OCI-LY3 (cell line): ENCODE results near the gene BMP7.

Experiments used
- H2AFZ ChIP-seq: fragments of 200-600, 300-600 bp; shearing (Covaris generic); 2 replicates; pipeline ENCODE4 v1.6.0; 2014; ENCODE audit warnings: antibody characterized with exemption, low read depth, low read length
- H3K27ac ChIP-seq: fragments of 200-600, 300-600 bp; sonication (generic); 2 replicates; pipeline ENCODE4 v1.5.1; 2014; ENCODE audit warnings: mild to moderate bottlenecking, low read length, moderate library complexity, mixed read lengths
- H3K27me3 ChIP-seq: fragments of 200-600, 300-600 bp; sonication (generic); 2 replicates; pipeline ENCODE4 v1.6.1; 2014; ENCODE audit warnings: low read depth, low read length, mixed read lengths
- H3K36me3 ChIP-seq: fragments of 200-600, 300-600 bp; sonication (generic); replicated peaks from 2 replicates; pipeline ENCODE3; 2014; ENCODE audit warnings: low read depth, low read length, mixed read lengths
- H3K4me1 ChIP-seq: fragments of 300-600, 200-600 bp; sonication (generic); 2 replicates; pipeline ENCODE4 v1.6.1; 2014; ENCODE audit warnings: low read length, mixed read lengths
- H3K4me2 ChIP-seq: fragments of 200-600, 300-600 bp; sonication (generic); 2 replicates; pipeline ENCODE4 v1.6.1; 2014; ENCODE audit warnings: low read length, mixed read lengths
- H3K4me3 ChIP-seq: fragments of 300-600, 200-600 bp; sonication (generic); 2 replicates; pipeline ENCODE4 v1.5.1; 2014; ENCODE audit warnings: antibody characterized with exemption, mild to moderate bottlenecking, low read length, moderate library complexity
- H3K79me2 ChIP-seq: fragments of 300-600, 200-600 bp; shearing (Covaris generic); 2 replicates; pipeline ENCODE4 v1.6.1; 2014; ENCODE audit warnings: mild to moderate bottlenecking, low read length, mixed read lengths
- H3K9ac ChIP-seq: fragments of 300-600, 200-600 bp; shearing (Covaris generic); 2 replicates; pipeline ENCODE4 v1.6.0; 2014; ENCODE audit warnings: mild to moderate bottlenecking, low read length, moderate library complexity
- H3K9me3 ChIP-seq: fragments of 200-600, 300-600 bp; shearing (Covaris generic); 2 replicates; pipeline ENCODE4 v1.6.1; 2014; ENCODE audit warnings: low read length, mixed read lengths; ENCODE audit not compliant: insufficient read depth
- H4K20me1 ChIP-seq: fragments of 200-600, 300-600 bp; sonication (generic); 2 replicates; pipeline ENCODE4 v1.6.1; 2016; ENCODE audit warnings: low read length, mixed read lengths; ENCODE audit not compliant: insufficient read depth
- EZH2phosphoT487 ChIP-seq: fragments of 200-600 bp; shearing (Covaris generic); IDR thresholded peaks from 2 replicates; pipeline ENCODE4 v1.6.1; 2018; ENCODE audit warnings: antibody characterized with exemption, mixed run types, low read depth
- TF ChIP-seq, protein P1 (sequence below): fragments of 200-600, 300-600 bp; sonication (generic); IDR thresholded peaks from 2 replicates; pipeline ENCODE4 v1.5.1; 2014; ENCODE audit warnings: antibody characterized with exemption, low read length, low read depth

BMP7 gene

DNA sequence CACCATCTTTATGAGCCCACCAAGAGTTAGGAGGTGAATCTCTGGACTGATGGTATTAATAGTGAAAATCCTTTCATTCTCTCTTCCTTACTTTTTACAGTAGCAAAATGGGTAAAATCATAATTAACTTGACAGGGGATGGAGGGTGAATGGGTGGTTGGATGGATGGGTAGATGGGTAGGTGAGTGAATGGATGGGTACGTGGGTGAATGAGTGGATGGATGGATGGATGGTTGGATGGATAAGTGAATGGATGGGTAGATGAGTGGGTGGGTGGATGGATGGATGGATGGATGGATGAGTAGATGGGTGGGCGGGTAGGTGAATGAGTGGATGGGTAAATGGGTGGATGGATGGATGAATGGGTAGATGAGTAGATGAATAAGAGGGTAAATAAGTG, 63.2 kb downstream of the BMP7 start:
- Histone ChIP-seq H3K9me3 (peaks cover 3% of the 10 kb centered on the region; the same call in 1 of the 2 replicates), H3K27ac (no peak overlapping the region), H3K27me3 (peaks cover 51% of the 10 kb centered on the region), H3K4me2 (no peak overlapping the region), H3K36me3 (no peaks in the 10 kb centered on the region), H4K20me1 (no peaks in the 10 kb centered on the region), H2AFZ (no peak overlapping the region), H3K9ac (no peak overlapping the region), H3K4me1 (no peaks in the 10 kb centered on the region), H3K79me2 (no peaks in the 10 kb centered on the region), H3K4me3 (no peak overlapping the region)
- TF ChIP-seq, protein P1, sequence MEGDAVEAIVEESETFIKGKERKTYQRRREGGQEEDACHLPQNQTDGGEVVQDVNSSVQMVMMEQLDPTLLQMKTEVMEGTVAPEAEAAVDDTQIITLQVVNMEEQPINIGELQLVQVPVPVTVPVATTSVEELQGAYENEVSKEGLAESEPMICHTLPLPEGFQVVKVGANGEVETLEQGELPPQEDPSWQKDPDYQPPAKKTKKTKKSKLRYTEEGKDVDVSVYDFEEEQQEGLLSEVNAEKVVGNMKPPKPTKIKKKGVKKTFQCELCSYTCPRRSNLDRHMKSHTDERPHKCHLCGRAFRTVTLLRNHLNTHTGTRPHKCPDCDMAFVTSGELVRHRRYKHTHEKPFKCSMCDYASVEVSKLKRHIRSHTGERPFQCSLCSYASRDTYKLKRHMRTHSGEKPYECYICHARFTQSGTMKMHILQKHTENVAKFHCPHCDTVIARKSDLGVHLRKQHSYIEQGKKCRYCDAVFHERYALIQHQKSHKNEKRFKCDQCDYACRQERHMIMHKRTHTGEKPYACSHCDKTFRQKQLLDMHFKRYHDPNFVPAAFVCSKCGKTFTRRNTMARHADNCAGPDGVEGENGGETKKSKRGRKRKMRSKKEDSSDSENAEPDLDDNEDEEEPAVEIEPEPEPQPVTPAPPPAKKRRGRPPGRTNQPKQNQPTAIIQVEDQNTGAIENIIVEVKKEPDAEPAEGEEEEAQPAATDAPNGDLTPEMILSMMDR, result no peak
- TF ChIP-seq EZH2phosphoT487, result no peak

- Histone ChIP-seq H3K9ac (no peak overlapping the region), H3K27ac (no peak overlapping the region), H3K4me1 (no peaks in the 10 kb centered on the region), H2AFZ (no peak overlapping the region), H3K4me3 (no peak overlapping the region), H3K4me2 (no peak overlapping the region), H3K79me2 (no peaks in the 10 kb centered on the region), H3K27me3 (peaks cover 49% of the 10 kb centered on the region), H4K20me1 (no peaks in the 10 kb centered on the region), H3K36me3 (no peaks in the 10 kb centered on the region), H3K9me3 (peaks cover under 1% of the 10 kb centered on the region; the same call in 1 of the 2 replicates)
- no peak for TF ChIP-seq EZH2phosphoT487
- TF ChIP-seq, protein P1, result no peak
Measured at GRCh38 chr20:57202309-57202708, 64.1 kb downstream of the BMP7 start.

GRCh38 chr20:57200882-57201695, 65.4 kb downstream of the BMP7 start:
- Histone ChIP-seq H3K4me2 (peak overlapping the region; percentile 6; the same call in 1 of the 2 replicates), H3K27me3 (peaks cover 38% of the 10 kb centered on the region), H3K9me3 (no peaks in the 10 kb centered on the region), H3K9ac (no peak overlapping the region), H3K36me3 (no peaks in the 10 kb centered on the region), H3K79me2 (no peaks in the 10 kb centered on the region), H3K4me1 (no peaks in the 10 kb centered on the region), H3K4me3 (no peak overlapping the region), H4K20me1 (no peaks in the 10 kb centered on the region), H2AFZ (no peak overlapping the region), H3K27ac (no peak overlapping the region)
- TF ChIP-seq, protein P1, result no peak
- TF ChIP-seq EZH2phosphoT487, result no peak

DNA sequence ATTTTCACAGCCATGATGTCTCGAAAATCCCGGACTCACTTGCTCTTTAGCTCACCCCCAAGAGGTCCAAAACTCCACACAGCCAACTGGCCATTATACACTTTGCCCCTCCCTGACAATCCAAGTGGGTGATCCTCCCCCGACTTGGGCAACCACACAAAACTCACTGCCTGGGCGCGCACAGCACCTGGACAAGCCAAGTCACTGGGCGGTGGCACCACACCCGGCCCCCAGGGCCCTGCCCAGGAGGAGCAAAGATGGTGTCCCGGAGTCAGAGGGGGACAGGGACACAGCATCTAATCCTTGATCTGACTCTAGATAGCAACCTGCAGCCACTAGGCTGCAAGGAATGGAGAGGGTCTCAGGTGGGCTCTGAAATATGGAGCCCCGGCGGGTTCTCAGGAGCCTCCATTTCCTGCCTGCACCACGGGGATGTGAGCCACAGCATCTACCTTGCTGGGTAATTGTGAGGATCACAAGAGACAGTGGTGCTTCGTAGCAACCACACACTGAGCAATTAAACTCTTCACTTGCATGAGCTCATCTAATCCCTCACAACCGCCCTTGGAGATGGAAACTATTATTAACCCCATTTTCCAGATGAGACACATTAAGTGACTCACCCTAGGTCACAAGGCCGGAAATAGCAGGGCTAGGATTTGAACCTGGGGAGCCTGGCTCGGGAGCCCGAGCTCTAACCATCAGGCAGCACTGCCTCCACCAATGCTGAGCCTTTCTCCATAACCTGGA, 66.6 kb downstream of the BMP7 start:
- Histone ChIP-seq H3K36me3 (no peaks in the 10 kb centered on the region), H3K4me1 (no peaks in the 10 kb centered on the region), H3K27ac (no peak overlapping the region), H2AFZ (no peak overlapping the region), H3K9ac (no peak overlapping the region), H3K79me2 (no peaks in the 10 kb centered on the region), H3K27me3 (peaks cover 31% of the 10 kb centered on the region), H3K9me3 (no peaks in the 10 kb centered on the region), H3K4me3 (no peak overlapping the region), H4K20me1 (no peaks in the 10 kb centered on the region), H3K4me2 (no peak overlapping the region)
- TF ChIP-seq, protein P1, result no peak
- TF ChIP-seq EZH2phosphoT487, result no peak
